K562 (cell line): Measurements from ENCODE around the gene TBL1X. TPM values are rescaled to one million over a fixed set of nuclear protein-coding genes. Genes with fewer than 3 reads are reported as not detected.

Source experiments
- ATF7 ChIP-seq: fragments of 450-650 bp; IDR thresholded peaks from 2 replicates; pipeline ENCODE4 v1.7.1; 2014; ENCODE audit warnings: mild to moderate bottlenecking, moderate library complexity
- BRF1 ChIP-seq: IDR thresholded peaks from 3 replicates; pipeline ENCODE4 v1.6.1; 2011; ENCODE audit warnings: borderline replicate concordance, mild to moderate bottlenecking; ENCODE audit not compliant: insufficient read length; ENCODE audit errors: extremely low read depth
- E2F3 ChIP-seq: fragments of 250-450 bp; sonication (Bioruptor Pico); IDR thresholded peaks from 2 replicates; pipeline ENCODE4 v1.4.0; 2020; ENCODE audit warnings: mild to moderate bottlenecking
- MAFG ChIP-seq: fragments of 450-650 bp; conservative IDR thresholded peaks from 2 replicates; pipeline ENCODE4 v1.6.1; 2016; ENCODE audit warnings: missing genetic modification characterization, missing compliant biosample characterization
- NR2C2 ChIP-seq, 2 experiments: fragments of 200-800 bp in 1 of 2; sonication (Bioruptor generic) in 1 of 2; sonication (generic) in 1 of 2; formaldehyde crosslinking in 1 of 2; IDR thresholded peaks; 2 replicates each; pipeline versions ENCODE4 v1.6.1 to v1.8.0; 2016 to 2022; ENCODE audit warnings: mild to moderate bottlenecking in 1 of 2, missing compliant biosample characterization in 1 of 2, missing genetic modification characterization in 1 of 2, missing genetic modification reagents in 1 of 2
- POLR2H ChIP-seq: IDR thresholded peaks from 2 replicates; pipeline ENCODE4 v1.6.1; 2016; ENCODE audit warnings: missing genetic modification characterization, low read depth, mild to moderate bottlenecking, control low read depth, missing compliant biosample characterization, moderate library complexity
- U2AF2 ChIP-seq: fragments of 200-400 bp; formaldehyde crosslinking; optimal IDR thresholded peaks from 2 replicates; pipeline ENCODE3; 2017; ENCODE audit warnings: low read depth, mild to moderate bottlenecking, low read length
- ZBTB40 ChIP-seq, 2 experiments: fragments of 450-650 bp in 1 of 2; sonication (generic) in 1 of 2; formaldehyde crosslinking in 1 of 2; IDR thresholded peaks; 2 replicates each; pipeline versions ENCODE4 v1.7.1 to v1.9.0; 2016 to 2022; ENCODE audit warnings: inconsistent platforms in 1 of 2, mild to moderate bottlenecking in 1 of 2, missing genetic modification reagents in 1 of 2
- ZNF318 ChIP-seq, 2 experiments: fragments of 450-650 bp; IDR thresholded peaks; 2 replicates each; pipeline ENCODE4 v1.6.1; 2016; ENCODE audit warnings: mild to moderate bottlenecking in 2 of 2, borderline replicate concordance in 1 of 2, low read depth in 1 of 2, moderate library complexity in 1 of 2
- ZNF589 ChIP-seq: fragments of 200-800 bp; sonication (Bioruptor generic); IDR thresholded peaks from 2 replicates; pipeline ENCODE4 v1.6.1; 2016; ENCODE audit warnings: low read depth, missing genetic modification characterization, missing compliant biosample characterization
- polyA plus RNA-seq, 8 experiments: library from polyadenylated mRNA; depleted of rRNA in 4 of 8; stranded (reverse) in 5 of 8; unstranded in 3 of 8; fragments of >200 nt; fragmentation: Nextera tagmentation in 2 of 8; fragmentation: Illumina TruSeq in 1 of 8; extraction: Ambion mirVana in 2 of 8; extraction: Trizol in 1 of 8; gene quantifications; 2 replicates each; pipeline versions ENCODE4 v1.2.1 to v1.2.3, GENCODE V29; 2011 to 2014; ENCODE audit warnings: inconsistent platforms in 1 of 8, missing spikeins in 1 of 8
- total RNA-seq, 7 experiments: library from RNA; depleted of rRNA in 6 of 7; stranded (reverse); fragments of >200 nt in 6 of 7; fragmentation: Illumina TruSeq in 2 of 7; extraction: Trizol in 2 of 7; gene quantifications; 2 replicates each; pipeline versions ENCODE4 v1.2.1 to v1.2.3, GENCODE V29; 2011 to 2021; ENCODE audit warnings: low replicate concordance in 1 of 7

The TBL1X gene
- total and polyA plus RNA-seq, 9 of the 15 experiments (the other 6 are each of a cell fraction or from before 2014, with no cell fraction given), result 6.0 to 49.6 (median 19.7) TPM

GRCh38 chrX:9436812-9437211 is 28.0 kb upstream of the TBL1X start (continued):
- TF ChIP-seq U2AF2 (no peak), NR2C2 (CRISPR knock-in tag; IDR thresholded peaks at IDR 0.05) (no peak), NR2C2 (tag; IDR thresholded peaks at IDR 0.05) (no peak), BRF1 (no peak), ZNF318 (IDR thresholded peaks at IDR 0.05; ENCODE audit: borderline replicate concordance in 1 of 2, low read depth in 1 of 2) (no peak), ZNF589 (CRISPR knock-in tag) (no peak), E2F3 (no peak), POLR2H (tag) (no peak), ATF7 (no peak), MAFG (tag) (peak; percentile 62), ZBTB40 (IDR thresholded peaks at IDR 0.05) (no peak), ZBTB40 (CRISPR knock-in tag; IDR thresholded peaks at IDR 0.05) (no peak)
